Tongue (tissue), 2 donors: Measurements from ENCODE around the gene MAST2. TPM values are rescaled to one million over a fixed set of nuclear protein-coding genes. Genes with fewer than 3 reads are reported as not detected.
"Not testable (repeated sequence)": the region's sequence is repeated elsewhere in the genome, so short reads cannot be mapped to it uniquely, and the experiment has no call there.

Source experiments
- DNase-seq: peaks from one replicate; pipeline ENCODE4 v3.0.0-alpha.2; 2015
- total RNA-seq: library from RNA; depleted of rRNA; stranded (reverse); fragments of >200 nt; gene quantifications from one replicate; pipeline ENCODE4 v1.2.3, GENCODE V29; 2014

MAST2 gene
- total RNA-seq, 1 donor from 2014 or later = 68.1 TPM

- no peak for DNase-seq
These were observed 11.4 kb downstream of the MAST2 start for GRCh38 chr1:45814776-45815175.

- DNase-seq = no peak
These were observed 12.5 kb downstream of the MAST2 start for GRCh38 chr1:45815667-45816458.

- no peak for DNase-seq
These were observed 16.8 kb downstream of the MAST2 start for GRCh38 chr1:45820173-45820572.

GRCh38 chr1:45820788-45821187, 17.4 kb downstream of the MAST2 start:
- no peak for DNase-seq

GRCh38 chr1:45822644-45823043, 19.2 kb downstream of the MAST2 start:
- no peak for DNase-seq

- DNase-seq = no peak
These were observed 21.2 kb downstream of the MAST2 start for GRCh38 chr1:45824607-45825006.

GRCh38 chr1:45827256-45827655, 23.8 kb downstream of the MAST2 start:
- no peak for DNase-seq

GRCh38 chr1:45828841-45829240, 25.4 kb downstream of the MAST2 start:
- DNase-seq = no peak

GRCh38 chr1:45833361-45833760, 29.9 kb downstream of the MAST2 start:
- no peak for DNase-seq

GRCh38 chr1:45834689-45835088, 31.3 kb downstream of the MAST2 start:
- DNase-seq = no peak

- no peak for DNase-seq
These were observed 33.0 kb downstream of the MAST2 start for GRCh38 chr1:45836451-45836850.

GRCh38 chr1:45836861-45837260, 33.4 kb downstream of the MAST2 start:
- not testable (repeated sequence) for DNase-seq

- DNase-seq = not testable (repeated sequence)
These were observed 34.9 kb downstream of the MAST2 start for GRCh38 chr1:45838322-45838721.

GRCh38 chr1:45840704-45841103, 37.3 kb downstream of the MAST2 start:
- no peak for DNase-seq

- no peak for DNase-seq
These were observed 39.4 kb downstream of the MAST2 start for GRCh38 chr1:45842786-45843185.

- DNase-seq = no peak
These were observed 40.1 kb downstream of the MAST2 start for GRCh38 chr1:45843474-45843905.

- DNase-seq = not testable (repeated sequence)
These were observed 40.6 kb downstream of the MAST2 start for GRCh38 chr1:45844000-45844399.

- no peak for DNase-seq
These were observed 43.5 kb downstream of the MAST2 start for GRCh38 chr1:45846931-45847330.

GRCh38 chr1:45848097-45848496, 44.7 kb downstream of the MAST2 start:
- DNase-seq = no peak

GRCh38 chr1:45848714-45849113, 45.3 kb downstream of the MAST2 start:
- no peak for DNase-seq

GRCh38 chr1:45850017-45850416, 46.6 kb downstream of the MAST2 start:
- no peak for DNase-seq

GRCh38 chr1:45854724-45855123, 51.3 kb downstream of the MAST2 start:
- no peak for DNase-seq

- DNase-seq = no peak
These were observed 53.8 kb downstream of the MAST2 start for GRCh38 chr1:45857101-45857700.
